HEK293T (cell line): ENCODE results near the gene PRKCA.

Experiments used
- CTCF ChIA-PET: fragments of 350-600 bp; formaldehyde crosslinking; extraction: SDS; loops from one replicate; lab custom pipeline; 2021; ENCODE audit warnings: antibody characterized with exemption, inconsistent platforms; lab: Yijun Ruan, JAX
- POLR2A ChIA-PET: fragments of 350-600 bp; formaldehyde crosslinking; extraction: SDS; loops from one replicate; lab custom pipeline; 2020; ENCODE audit warnings: antibody characterized with exemption, inconsistent platforms; lab: Yijun Ruan, JAX
- DNase-seq: peaks from one replicate; pipeline ENCODE4 v3.0.0; 2012; ENCODE audit warnings: mixed read lengths; ENCODE audit errors: extremely low spot score
- ARNT ChIP-seq: fragments of 450-650 bp; IDR thresholded peaks from 2 replicates; pipeline ENCODE4 v1.6.1; 2017; ENCODE audit warnings: mild to moderate bottlenecking
- BHLHE40 ChIP-seq: fragments of 450-650 bp; IDR thresholded peaks from 2 replicates; pipeline ENCODE4 v1.6.1; 2016; ENCODE audit warnings: mild to moderate bottlenecking, moderate library complexity, borderline replicate concordance
- CTBP1 ChIP-seq: fragments of 450-650 bp; IDR thresholded peaks from 2 replicates; pipeline ENCODE4 v1.6.1; 2016; ENCODE audit warnings: borderline replicate concordance
- ELF4 ChIP-seq: fragments of 450-650 bp; IDR thresholded peaks from 2 replicates; pipeline ENCODE4 v1.6.1; 2017; ENCODE audit warnings: antibody characterized with exemption
- FOXA1 ChIP-seq: fragments of 450-650 bp; IDR thresholded peaks from 2 replicates; pipeline ENCODE4 v1.6.1; 2016; ENCODE audit warnings: mild to moderate bottlenecking
- FOXK2 ChIP-seq: fragments of 450-650 bp; IDR thresholded peaks from 2 replicates; pipeline ENCODE4 v1.6.1; 2016; ENCODE audit warnings: mild to moderate bottlenecking
- FOXM1 ChIP-seq: fragments of 450-650 bp; IDR thresholded peaks from 2 replicates; pipeline ENCODE4 v1.6.1; 2017; ENCODE audit warnings: mild to moderate bottlenecking, borderline replicate concordance
- HDGF ChIP-seq: fragments of 450-650 bp; IDR thresholded peaks from 2 replicates; pipeline ENCODE4 v1.6.1; 2017; ENCODE audit warnings: antibody characterized with exemption, borderline replicate concordance
- L3MBTL2 ChIP-seq: fragments of 450-650 bp; conservative IDR thresholded peaks from 2 replicates; pipeline ENCODE4 v1.6.1; 2016; ENCODE audit warnings: mild to moderate bottlenecking
- SP1 ChIP-seq: fragments of 450-650 bp; IDR thresholded peaks from 2 replicates; pipeline ENCODE4 v1.6.1; 2017
- SUZ12 ChIP-seq: fragments of 450-650 bp; IDR thresholded peaks from 2 replicates; pipeline ENCODE4 v1.6.1; 2016; ENCODE audit warnings: mild to moderate bottlenecking
- TARDBP ChIP-seq: fragments of 450-650 bp; IDR thresholded peaks from 2 replicates; pipeline ENCODE4 v1.6.1; 2016
- ZNF384 ChIP-seq: fragments of 450-650 bp; IDR thresholded peaks from 2 replicates; pipeline ENCODE4 v1.6.1; 2016
- TF ChIP-seq, protein P1 (sequence below): fragments of 450-650 bp; IDR thresholded peaks from 2 replicates; pipeline ENCODE4 v1.6.1; 2016

The PRKCA gene

GRCh38 chr17:66855204-66855603 lies 552.8 kb downstream of the PRKCA start:
- ChIA-PET CTCF (interaction anchor here (0.6 to 1.2 kb wide), 2 partner anchors 37 to 210 kb away, joined by 3 read pairs; no protein-coding TSS in a partner anchor), POLR2A (no interaction called here)
- TF ChIP-seq L3MBTL2 (no peak), ZNF384 (no peak), ARNT (no peak), TARDBP (no peak), FOXM1 (no peak), CTBP1 (no peak)
- DNase-seq = peak; percentile 37

GRCh38 chr17:66858226-66859083 lies 556.0 kb downstream of the PRKCA start:
- no peak for TF ChIP-seq SP1
- TF ChIP-seq SUZ12 = no peak
- TF ChIP-seq FOXK2 = no peak
- DNase-seq = no peak
- ChIA-PET POLR2A (no interaction called here), CTCF (no interaction called here)

GRCh38 chr17:66859353-66859752 lies 556.9 kb downstream of the PRKCA start:
- TF ChIP-seq TARDBP = no peak
- no peak for TF ChIP-seq ARNT
- no peak for TF ChIP-seq CTBP1
- TF ChIP-seq, protein P1, sequence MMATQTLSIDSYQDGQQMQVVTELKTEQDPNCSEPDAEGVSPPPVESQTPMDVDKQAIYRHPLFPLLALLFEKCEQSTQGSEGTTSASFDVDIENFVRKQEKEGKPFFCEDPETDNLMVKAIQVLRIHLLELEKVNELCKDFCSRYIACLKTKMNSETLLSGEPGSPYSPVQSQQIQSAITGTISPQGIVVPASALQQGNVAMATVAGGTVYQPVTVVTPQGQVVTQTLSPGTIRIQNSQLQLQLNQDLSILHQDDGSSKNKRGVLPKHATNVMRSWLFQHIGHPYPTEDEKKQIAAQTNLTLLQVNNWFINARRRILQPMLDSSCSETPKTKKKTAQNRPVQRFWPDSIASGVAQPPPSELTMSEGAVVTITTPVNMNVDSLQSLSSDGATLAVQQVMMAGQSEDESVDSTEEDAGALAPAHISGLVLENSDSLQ = no peak
- TF ChIP-seq ELF4 = no peak
- TF ChIP-seq SP1 = no peak
- TF ChIP-seq ZNF384 = no peak
- TF ChIP-seq HDGF = no peak
- no peak for DNase-seq
- CTCF ChIA-PET = no interaction called here
- POLR2A ChIA-PET = no interaction called here

DNA sequence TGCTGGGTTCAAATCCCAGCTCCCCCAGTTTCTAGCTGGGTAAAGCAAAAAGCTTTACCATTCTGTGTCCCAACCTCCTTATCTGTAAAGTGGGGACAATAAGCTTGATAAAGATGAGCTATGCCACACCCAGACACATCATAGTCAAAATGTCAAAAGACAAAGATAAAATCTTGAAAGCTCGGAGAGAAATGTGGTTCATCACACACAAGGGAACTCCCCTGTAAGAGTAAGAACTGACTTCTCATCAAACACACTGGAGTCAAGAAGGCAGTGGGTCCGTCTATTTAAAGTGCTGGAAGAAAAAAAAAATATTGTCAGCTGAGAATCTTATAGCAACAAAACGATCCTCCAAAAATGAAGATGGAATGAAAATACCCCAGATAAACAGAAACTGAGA lies 557.8 kb downstream of the PRKCA start:
- ChIA-PET CTCF (no interaction called here), POLR2A (no interaction called here)
- TF ChIP-seq FOXM1 (no peak), FOXA1 (no peak), ARNT (no peak), TARDBP (no peak), BHLHE40 (no peak)
- no peak for DNase-seq
